ENCODE data around the gene BPIFB2. TPM values are rescaled to one million over a fixed set of nuclear protein-coding genes. Genes with fewer than 3 reads are reported as not detected.

The BPIFB2 gene
- total and polyA plus RNA-seq, 9 donors, result 0.26 TPM; not detected in 8

- no peak overlapping the region for H3K4me3 ChIP-seq
- H3K27ac ChIP-seq, result no peak overlapping the region
- TF ChIP-seq POLR2A (IDR thresholded peaks at IDR 0.05) (no peak), EP300 (IDR thresholded peaks at IDR 0.05) (no peak), CTCF (IDR thresholded peaks at IDR 0.05) (no peak)
- no peaks in the 10 kb centered on the region for H3K9me3 ChIP-seq
- 76 to 84% (median 79%) methylated on average over 8 of the region's 8 CpGs for WGBS, 3 donors
- intact Hi-C loops (cut with DNase I), result no loop called here
- no peaks in the 10 kb centered on the region for H3K4me1 ChIP-seq (ENCODE audit: insufficient read depth)
- H3K36me3 ChIP-seq, result no peaks in the 10 kb centered on the region
- no peak for DNase-seq
- no peaks in the 10 kb centered on the region for H3K27me3 ChIP-seq
These were observed 3.4 kb downstream of the BPIFB2 start for GRCh38 chr20:33010674-33011449.

- DNase-seq, result no peak
- H3K9me3 ChIP-seq, result no peaks in the 10 kb centered on the region
- intact Hi-C loops (cut with DNase I), result no loop called here
- TF ChIP-seq POLR2A (IDR thresholded peaks at IDR 0.05) (no peak), CTCF (IDR thresholded peaks at IDR 0.05) (no peak), EP300 (IDR thresholded peaks at IDR 0.05) (no peak)
- no peaks in the 10 kb centered on the region for H3K4me1 ChIP-seq (ENCODE audit: insufficient read depth)
- H3K27ac ChIP-seq, result no peak overlapping the region
- WGBS, 3 donors, result 55 to 64% (median 60%) methylated on average over 15 of the region's 15 CpGs
- H3K36me3 ChIP-seq, result no peaks in the 10 kb centered on the region
- H3K27me3 ChIP-seq, result no peaks in the 10 kb centered on the region
- no peak overlapping the region for H3K4me3 ChIP-seq
These were observed 5.1 kb downstream of the BPIFB2 start for GRCh38 chr20:33012327-33013189.

DNA sequence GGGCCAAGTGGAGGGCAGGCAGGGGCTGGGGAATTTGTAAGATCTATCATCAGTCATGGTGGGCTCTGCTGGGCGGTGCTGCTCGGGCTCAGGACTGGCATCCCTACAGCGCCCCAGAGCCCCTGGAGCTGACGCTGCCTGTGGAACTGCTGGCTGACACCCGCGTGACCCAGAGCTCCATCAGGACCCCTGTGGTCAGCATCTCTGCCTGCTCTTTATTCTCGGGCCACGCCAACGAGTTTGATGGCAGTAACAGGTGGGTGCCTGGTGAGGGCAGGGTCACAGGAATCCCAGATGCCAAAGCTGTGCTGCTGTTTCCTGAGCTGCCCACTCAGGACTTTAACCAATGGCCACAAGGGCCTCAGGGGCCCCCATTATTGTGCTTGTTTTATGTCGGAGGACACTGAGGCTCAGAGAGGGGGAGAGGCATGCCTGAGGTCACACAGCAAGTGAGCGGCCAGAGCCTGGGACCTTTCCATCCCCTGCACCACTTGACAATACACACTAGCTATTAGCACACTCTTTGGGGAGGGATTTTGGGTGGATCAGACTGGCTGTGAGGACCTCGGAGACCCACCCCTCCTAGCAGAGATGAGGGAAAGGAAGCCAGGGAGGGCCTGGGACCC lies 6.3 kb downstream of the BPIFB2 start:
- Histone ChIP-seq H3K9me3 (no peaks in the 10 kb centered on the region), H3K36me3 (no peaks in the 10 kb centered on the region), H3K4me1 (ENCODE audit: insufficient read depth) (no peaks in the 10 kb centered on the region), H3K27ac (no peak overlapping the region), H3K27me3 (no peaks in the 10 kb centered on the region), H3K4me3 (no peak overlapping the region)
- no peak for TF ChIP-seq POLR2A (IDR thresholded peaks at IDR 0.05)
- TF ChIP-seq CTCF (IDR thresholded peaks at IDR 0.05), result no peak
- TF ChIP-seq EP300 (IDR thresholded peaks at IDR 0.05), result no peak
- intact Hi-C loops (cut with DNase I), result no loop called here
- DNase-seq, result no peak
- WGBS, 3 donors, result 61 to 65% (median 64%) methylated on average over 12 of the region's 12 CpGs

GRCh38 chr20:33014336-33015113 lies 7.0 kb downstream of the BPIFB2 start:
- WGBS, 3 donors, result 53 to 61% (median 55%) methylated on average over 16 of the region's 16 CpGs
- TF ChIP-seq EP300 (IDR thresholded peaks at IDR 0.05) (no peak), POLR2A (IDR thresholded peaks at IDR 0.05) (no peak)
- H3K4me3 ChIP-seq, result no peak overlapping the region
- H3K4me1 ChIP-seq (ENCODE audit: insufficient read depth), result no peaks in the 10 kb centered on the region
- no peak for DNase-seq
- no peaks in the 10 kb centered on the region for H3K9me3 ChIP-seq
- H3K27me3 ChIP-seq, result no peaks in the 10 kb centered on the region
- intact Hi-C loops (cut with DNase I), result no loop called here
- no peak overlapping the region for H3K27ac ChIP-seq
- no peaks in the 10 kb centered on the region for H3K36me3 ChIP-seq
